CD4-positive, alpha-beta T cell treated with Interleukin-17A for 1 hour (primary cell): ENCODE measurements around the gene NBL1.
"Not testable (repeated sequence)": the region's sequence is repeated elsewhere in the genome, so short reads cannot be mapped to it uniquely, and the experiment has no call there.

ENCODE experiments used
- DNase-seq: peaks from one replicate; pipeline ENCODE4 v3.0.0-alpha.2; 2020

Gene NBL1

DNA sequence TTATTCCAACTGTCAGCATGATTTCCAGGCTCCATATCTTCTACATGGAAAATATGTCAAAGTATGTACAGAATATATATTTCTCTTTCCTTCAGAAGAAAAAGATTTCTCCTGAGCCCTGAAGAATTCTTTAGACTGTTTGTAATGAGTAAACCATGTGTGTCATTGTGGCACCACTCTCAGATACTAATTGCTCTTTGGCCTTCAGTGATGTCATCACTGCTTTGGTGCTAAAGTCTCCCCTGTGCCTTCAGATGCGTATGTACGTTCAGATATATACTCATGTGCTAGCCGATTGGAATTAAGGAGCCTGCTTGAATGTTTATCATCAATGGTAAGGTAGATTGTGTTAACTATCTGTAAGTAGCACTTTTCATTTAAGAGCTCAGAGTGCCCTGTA, 20.6 kb upstream of the NBL1 start:
- no peak for DNase-seq

DNA sequence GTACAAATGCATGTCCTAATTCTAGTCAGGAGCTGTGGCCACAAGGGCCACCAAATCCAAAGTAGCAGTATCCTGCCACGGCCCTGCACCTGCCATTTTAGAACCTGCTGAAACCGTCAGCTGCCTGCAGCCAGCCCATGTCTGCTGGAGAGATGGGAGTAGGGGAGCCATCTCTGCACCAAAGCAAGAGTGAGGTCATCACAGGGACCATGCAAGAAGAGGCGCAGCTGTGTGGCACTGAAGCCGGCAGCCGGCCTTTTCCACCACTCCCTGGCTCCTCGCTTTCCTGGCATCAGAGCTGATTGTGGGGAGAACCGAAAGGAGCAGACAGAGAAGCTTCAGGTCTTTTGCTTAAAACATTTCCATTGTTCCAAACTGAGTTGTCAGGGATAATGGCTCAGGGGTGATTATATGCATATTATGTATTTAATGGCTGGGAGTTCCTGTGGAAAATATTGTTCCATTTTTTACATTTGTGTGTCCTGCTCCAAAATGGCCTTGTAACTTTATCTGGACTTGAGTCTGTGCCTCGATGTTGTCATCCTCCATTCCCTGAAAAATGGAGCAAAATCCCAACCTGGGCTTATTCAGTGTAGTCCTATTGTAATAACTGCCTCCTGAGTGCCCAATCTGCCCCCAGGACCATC, 18.7 kb upstream of the NBL1 start:
- DNase-seq = no peak

DNA sequence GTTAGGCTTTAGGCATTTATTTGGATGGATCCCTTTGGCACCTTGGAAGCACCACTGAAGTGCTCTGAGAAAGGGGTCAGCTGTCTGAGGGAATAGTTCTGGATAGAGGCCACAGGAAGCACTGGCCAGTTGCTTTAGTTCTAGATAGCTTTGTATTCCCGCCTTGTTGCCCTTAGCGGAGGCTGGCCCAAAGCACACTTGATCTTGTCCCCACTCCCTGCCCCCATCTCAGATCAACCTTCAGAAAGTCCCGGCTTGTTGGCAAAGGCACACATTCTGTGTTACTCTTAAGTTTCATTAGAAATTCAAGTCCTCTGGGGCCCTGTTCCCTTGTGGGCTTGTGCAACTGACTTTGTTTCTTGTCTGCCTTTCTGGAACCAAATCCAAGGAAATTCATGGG, 15.2 kb upstream of the NBL1 start:
- no peak for DNase-seq

- DNase-seq = no peak
These were observed 14.8 kb upstream of the NBL1 start for GRCh38 chr1:19629357-19629756.

DNA sequence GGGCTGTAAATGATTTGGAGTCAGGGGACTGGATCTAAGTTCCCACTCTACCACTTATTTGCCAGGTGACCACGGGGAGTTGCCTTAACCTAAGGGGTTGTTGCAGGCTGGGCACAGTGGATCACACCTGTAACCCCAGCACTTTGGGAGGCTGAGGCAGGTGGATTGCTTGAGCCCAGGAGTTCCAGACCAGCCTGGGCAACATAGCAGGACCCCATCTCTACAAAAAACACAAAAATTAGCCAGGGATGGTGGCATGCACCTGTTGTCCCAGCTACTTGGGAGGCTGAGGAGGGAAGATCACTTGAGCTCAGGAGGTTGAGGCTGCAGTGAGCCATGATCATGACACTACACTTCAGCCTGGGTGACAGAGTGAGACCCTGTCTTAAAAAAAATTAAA, 13.9 kb upstream of the NBL1 start:
- DNase-seq = not testable (repeated sequence)

GRCh38 chr1:19630720-19631395, 13.3 kb upstream of the NBL1 start:
- DNase-seq = no peak

DNA sequence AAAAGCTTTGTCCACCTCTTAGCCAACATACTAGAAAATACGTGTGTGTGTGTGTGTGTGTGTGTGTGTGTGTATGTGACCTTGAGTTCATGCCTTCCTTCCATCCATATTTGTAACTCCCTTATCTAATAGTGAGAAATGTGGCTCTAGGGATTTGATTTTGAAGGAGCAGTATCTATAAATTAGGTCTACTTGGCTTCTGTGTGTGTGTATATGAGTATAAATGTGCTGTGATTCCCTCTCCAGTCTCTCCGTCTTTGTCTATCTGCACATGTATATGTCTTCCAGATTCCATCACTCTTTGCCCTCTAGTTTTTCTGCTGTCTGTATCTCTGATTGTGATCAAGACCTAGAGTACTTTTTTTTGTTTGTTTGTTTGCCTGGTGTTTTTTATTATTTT, 11.9 kb upstream of the NBL1 start:
- no peak for DNase-seq

- no peak for DNase-seq
These were observed 11.0 kb upstream of the NBL1 start for GRCh38 chr1:19633106-19633505.

DNA sequence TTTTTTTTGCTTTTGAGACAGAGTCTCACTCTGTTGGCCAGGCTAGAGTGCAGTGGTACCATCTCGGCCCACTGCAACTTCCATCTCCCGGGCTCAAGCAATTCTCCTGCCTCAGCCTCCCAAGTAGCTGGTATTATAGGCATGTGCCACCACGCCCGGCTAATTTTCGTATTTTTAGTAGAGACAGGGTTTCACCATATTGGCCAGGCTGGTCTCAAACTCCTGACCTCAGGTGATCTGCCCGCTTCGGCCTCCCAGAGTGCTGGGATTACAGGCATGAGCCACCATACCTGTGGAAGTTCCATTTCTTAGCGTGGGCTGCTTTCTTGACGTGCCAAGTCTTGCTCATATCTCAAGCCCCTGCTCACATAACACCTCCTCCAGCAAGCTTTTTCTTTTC, 9.0 kb upstream of the NBL1 start:
- not testable (repeated sequence) for DNase-seq

- DNase-seq = no peak
These were observed 8.5 kb upstream of the NBL1 start for GRCh38 chr1:19635646-19636045.

GRCh38 chr1:19636065-19636464, 8.0 kb upstream of the NBL1 start:
- DNase-seq = no peak

DNA sequence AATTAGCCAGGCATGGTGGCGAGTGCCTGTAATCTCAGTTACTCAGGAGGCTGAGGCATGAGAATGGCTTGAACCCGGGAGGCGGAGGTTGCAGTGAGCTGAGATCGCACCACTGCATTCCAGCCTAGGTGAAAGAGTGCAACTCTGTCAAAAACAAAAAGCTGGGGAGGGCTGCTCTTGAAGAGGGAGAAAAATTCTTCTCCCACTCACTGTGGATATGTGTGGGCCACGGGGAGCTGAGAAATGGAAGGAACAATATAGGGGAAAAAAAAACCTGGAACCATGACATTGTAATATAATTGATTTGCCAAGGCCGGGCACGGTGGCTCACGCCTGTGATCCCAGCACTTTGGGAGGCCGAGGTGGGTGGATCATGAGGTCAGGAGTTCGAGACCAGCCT, 7.4 kb upstream of the NBL1 start:
- not testable (repeated sequence) for DNase-seq

DNA sequence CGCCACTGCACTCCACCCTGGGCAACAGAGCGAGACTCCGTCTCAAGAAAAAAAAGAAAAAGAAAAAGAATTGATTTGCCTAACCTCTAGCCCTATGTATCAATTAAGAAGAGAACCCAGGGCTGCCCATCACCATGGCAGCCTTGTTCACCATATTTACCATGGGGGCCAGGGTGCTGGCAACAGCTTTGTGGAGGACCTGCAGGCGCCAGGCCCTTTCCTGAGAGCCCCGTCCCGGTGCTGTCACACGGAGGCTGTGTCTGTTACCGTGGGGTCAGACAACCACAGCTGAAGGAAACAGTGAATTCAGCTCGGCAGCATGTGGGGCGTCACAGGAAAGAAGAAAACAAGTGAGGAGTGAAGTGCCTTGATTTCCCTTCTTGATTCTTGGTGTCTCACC, 6.5 kb upstream of the NBL1 start:
- DNase-seq = no peak

GRCh38 chr1:19639228-19639627, 4.9 kb upstream of the NBL1 start:
- DNase-seq = not testable (repeated sequence)

- no peak for DNase-seq
These were observed 4.1 kb upstream of the NBL1 start for GRCh38 chr1:19639999-19640362.

GRCh38 chr1:19640363-19641316, 3.5 kb upstream of the NBL1 start:
- DNase-seq = no peak

DNA sequence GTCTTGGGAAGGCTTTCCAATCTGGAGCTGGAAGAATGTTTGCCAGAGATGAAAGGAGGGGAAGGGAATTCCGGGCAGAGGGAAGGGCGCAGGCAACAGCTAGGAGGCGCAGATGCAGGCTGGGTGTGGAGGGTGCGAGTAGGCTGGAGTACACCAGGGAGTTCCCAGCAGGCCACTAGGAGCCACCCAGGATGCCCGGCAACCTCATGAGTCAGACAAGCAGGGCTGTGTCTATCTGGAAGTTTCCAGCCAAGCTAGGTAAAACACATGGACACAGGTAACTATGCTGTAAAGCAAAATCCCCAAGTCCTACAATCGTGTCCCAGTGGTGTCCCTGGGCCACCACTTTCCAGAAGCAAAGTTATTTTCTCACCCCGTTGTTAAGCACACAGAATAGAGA, 990 bp upstream of the NBL1 start:
- no peak for DNase-seq

DNA sequence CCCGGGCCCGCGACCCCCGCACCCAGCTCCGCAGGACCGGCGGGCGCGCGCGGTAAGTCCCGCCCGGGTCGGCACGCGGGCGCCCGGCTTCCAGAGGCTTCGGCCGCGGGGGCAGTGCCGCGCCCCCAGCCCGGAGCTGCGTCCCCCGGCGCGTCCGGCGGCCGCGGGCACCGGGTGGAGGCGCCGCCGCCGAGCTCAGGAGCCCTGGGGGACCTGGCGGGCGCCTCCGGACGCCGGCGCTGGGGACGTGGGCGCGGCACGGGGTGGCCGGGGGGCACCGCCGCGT, 227 bp downstream of the NBL1 start:
- no peak for DNase-seq

GRCh38 chr1:19644681-19645410, 735 bp downstream of the NBL1 start:
- peak; percentile 50 for DNase-seq

- DNase-seq = no peak
These were observed 1.5 kb downstream of the NBL1 start for GRCh38 chr1:19645411-19646251.

DNA sequence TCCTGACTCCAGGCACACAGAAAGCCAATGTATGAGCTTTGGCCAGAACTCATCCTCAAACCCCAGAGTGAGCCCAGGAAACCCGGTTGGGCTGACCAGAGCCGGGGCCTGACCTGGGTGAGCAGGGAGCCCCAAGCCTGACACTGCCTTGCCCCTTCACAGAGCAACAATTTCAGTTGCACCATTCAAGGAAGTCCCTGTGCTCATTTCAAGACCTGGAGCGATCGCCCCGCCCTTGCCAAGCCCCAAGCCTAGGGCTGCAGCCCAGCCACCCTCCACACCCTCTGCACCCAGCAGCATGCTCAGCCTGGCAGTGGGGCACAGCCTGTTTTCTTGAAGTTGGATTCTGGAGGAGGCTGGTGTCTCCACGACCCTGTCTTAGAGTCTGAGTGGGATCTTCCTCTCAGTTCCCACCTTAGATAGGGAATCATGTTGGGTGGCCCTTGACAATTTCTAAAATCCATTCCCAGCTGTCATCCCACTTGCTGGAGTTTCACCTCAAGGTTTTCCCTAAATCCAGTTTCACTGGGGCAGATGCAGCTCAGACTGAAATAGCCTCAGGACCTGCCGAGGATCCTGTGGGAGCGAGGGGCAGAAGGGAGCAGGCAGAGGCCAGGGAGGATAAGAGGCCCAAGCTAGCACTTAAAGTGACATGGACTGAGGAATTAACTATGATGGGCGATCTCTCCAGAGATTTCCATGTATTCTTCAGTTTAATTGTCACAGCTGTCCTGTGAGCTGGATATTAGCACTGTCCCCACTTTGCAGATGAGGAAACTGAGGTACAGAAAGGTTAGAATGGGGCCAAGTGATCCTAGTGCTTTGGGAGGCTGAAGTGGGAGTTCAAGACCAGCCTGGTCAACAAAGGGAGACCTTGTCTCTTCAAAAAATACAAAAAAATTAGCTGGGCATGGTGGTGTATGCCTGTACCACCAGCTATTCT, 2.5 kb downstream of the NBL1 start:
- peak; percentile 18 for DNase-seq
